Ammon's horn (tissue), 1 donor: ENCODE data around the gene ADGRD1.

Experiments used
- DNase-seq: peaks from one replicate; pipeline ENCODE4 v3.0.0-alpha.2; 2016; ENCODE audit warnings: low spot score

The ADGRD1 gene

DNA sequence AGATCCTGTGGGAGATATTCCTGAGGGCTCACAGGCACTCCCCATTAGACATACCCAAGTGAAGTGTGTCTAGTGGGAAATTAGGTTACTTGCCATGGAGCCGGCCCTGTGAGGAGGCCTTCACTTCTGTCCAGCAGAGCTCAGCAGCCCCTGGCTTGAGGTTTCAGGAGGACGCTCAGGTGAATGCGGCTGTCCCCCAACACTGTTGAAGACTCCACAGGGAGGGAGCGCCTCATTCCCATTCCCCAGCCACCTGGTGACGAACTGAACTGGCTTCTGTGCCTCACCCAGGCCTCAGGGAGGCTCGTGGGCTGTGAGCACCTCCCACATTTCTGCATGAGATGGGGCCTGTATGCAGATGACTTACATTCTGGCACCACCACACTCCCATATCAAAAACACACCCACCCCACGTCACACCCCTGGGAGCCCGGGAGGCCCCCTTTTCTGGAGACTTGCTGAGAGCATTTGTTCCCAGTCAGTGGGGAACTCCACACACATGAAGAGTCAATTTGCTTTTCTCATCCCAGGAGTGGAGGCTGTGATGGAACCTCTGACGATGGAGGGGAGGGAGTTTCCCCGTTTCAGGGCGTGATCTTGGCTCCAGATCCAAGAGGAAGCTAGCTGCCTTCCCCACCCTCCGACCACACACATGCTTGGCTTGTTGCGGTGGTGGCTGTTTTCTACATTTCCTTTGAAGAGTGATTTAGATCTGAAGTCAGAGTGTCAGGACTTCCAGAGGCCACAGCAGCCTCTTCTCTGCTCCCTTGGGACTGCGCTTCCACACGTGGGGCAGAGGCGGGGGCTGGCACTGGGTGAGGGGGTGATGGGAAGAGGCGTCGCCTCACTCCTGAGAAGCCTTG lies 120.7 kb downstream of the ADGRD1 start:
- no peak for DNase-seq

- DNase-seq = no peak
Measured at GRCh38 chr12:131075194-131075593, 121.5 kb downstream of the ADGRD1 start.

GRCh38 chr12:131075611-131076010 lies 121.9 kb downstream of the ADGRD1 start:
- no peak for DNase-seq

- DNase-seq = no peak
Measured at GRCh38 chr12:131076296-131076695, 122.6 kb downstream of the ADGRD1 start.

DNA sequence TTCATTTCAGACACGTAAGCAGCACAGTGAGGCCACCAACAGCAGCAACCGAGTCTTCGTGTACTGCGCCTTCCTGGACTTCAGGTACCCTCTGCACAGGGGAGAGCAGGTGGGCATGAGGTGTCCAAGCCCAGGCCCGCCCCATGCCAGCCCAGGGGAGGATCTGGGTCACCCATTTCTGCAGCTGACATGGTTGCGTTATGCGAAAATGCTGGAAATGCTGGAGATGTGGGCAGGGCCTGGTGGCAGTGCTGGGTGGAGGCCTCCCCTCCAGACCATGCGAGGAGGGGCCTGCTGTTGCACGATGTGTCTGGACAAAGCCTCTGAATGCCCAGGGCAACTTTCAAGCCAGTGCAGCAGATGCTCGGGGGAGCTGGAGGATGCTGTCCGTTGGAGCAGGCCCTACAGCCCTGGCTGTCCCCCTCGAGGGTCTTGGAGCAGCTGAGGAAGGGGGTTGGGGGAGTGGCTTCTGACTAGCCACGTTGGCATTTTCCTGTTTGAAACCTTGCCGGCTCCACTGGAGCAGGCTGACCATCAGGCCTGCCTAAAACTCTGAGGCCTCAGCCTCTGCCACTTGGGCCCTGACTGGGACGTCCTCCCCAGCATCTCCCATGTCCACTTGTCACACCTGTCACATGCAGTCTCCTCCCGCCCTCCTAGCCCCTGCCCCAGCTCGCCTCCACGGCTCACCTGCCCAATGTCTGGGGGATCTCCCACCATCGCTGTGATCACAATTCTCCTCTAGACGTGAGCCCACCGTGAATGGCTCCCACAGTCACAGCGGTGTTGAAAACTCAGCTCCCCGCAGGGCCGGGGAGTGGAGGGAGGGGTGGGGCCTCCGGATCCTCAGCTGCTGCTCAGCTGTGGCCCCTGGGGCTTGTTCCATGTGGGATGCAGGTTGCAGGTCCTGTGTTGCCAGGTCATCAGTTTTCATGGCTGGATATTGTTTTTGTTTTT lies 123.4 kb downstream of the ADGRD1 start:
- no peak for DNase-seq

DNA sequence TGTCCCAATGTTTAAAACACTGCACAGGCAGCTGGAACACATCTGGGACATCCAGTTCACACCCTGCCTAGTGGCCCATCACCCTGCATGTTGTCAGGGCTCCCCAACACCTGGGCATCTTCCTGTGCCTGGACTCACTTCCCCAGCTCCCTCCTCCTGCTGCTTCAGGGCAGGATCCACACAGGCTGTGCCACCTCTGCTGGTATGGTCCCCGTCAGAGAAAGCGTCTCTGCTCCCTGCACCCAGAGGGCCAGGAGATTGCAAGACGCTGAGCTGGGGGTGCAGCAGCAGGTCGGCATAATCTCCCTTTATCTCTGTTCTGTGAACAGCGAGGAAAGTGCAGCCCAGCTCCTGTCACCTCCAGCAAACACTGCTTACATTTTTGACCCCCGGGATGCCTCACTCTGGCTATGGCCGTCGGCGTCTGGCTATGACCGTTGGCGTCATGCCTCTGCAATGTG lies 124.3 kb downstream of the ADGRD1 start:
- DNase-seq = no peak

- DNase-seq = no peak
Measured at GRCh38 chr12:131082290-131083194, 128.8 kb downstream of the ADGRD1 start.

GRCh38 chr12:131084341-131085011 lies 130.8 kb downstream of the ADGRD1 start:
- no peak for DNase-seq

DNA sequence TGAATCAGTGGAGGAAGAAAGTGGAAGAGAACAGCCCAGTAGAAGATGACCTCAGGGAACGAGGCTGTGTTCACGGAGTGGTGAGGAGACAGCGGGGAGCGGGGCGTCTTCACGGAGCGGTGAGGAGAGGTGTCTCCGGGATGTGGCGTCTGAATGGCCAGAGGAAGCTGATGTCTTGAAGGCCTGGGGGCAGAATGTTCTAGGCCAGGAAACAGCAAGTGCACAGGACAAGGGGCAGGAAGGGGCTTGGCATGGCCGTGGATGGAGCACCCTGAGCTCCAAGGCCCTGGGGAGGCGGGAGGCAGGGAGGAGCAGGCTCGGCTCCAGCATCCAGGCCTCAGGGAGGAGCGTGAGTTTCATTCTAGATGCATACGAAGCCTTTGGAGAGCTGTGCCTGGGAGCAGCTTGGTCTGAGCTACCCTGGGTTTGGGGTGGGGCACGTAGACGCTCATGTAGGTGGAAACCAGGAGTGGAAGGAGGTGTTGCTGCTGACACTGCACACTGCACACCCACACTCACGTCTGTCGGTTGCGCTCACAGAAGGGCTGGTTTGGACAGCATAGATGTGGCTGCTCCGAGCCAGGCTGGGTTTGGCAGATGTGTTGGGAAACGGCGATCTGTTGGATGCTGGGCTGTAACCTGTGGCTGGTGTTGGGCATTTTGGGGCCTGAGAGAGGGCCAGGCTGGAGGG lies 131.6 kb downstream of the ADGRD1 start:
- no peak for DNase-seq

- DNase-seq = no peak
Measured at GRCh38 chr12:131085816-131086591, 132.3 kb downstream of the ADGRD1 start.

DNA sequence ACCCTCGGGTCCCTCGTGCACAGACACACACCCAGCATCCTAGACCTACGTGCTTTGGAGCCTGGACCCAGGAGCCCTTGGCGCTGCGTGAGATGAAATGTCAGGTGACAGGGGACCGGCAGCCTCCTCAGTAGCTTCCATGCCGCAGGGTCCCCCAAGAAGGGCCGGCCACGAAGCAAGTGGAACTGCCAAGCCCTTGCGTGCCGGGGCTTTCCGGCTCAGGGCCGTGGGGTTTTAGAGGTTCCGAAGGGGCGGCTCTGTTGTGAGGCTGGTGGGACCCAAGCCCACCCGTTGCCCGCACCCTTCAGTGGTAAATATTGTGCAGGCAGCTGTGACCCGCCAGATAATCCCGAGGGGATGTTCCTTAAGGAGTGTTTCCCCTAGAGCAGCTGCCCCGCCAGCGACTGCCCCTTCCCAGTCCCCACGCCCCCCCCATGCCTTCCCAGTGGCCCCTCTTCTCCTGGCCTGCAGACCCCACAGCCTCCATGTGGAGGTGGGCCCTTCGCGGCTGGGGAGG lies 133.7 kb downstream of the ADGRD1 start:
- DNase-seq = no peak

- DNase-seq = no peak
Measured at GRCh38 chr12:131087991-131088700, 134.4 kb downstream of the ADGRD1 start.

DNA sequence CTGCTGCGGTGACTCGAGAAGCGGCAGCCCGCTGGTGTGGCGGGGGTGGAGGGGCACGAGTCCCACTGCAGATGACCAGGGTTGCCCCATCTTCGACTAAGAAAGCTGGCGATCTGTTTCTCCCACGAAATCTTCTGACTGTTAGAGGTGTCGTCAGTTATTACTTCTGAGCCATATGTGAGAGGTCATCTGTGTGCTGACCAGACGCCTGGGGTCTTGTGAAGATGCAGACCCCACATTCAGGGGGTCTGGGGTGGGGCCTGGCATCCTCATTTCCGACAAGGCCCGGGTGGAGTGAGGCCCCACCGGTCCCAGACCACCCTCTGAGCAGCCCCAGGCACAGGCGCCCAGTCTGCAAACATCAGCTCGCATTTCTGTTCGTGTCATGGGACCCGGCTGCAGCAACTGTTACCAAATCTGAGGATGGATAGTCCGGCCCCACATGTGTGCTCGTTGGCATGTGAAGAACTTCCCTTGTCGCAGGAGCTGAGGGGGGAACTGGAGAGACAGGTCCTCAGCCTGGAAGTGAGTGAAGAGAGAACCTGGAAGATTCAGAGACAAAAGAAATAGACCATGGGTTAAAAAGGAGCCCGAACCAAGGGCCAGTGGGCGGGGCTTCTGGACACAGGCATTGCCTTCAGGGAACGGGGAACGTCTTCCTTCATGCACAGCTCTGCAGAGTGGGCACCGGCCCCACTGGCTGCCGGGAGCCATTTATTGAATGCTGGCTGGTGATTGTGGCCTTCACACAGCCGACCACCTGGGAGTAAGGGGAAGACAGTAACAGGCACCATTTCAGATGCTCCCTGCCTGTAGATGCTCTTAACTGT lies 135.2 kb downstream of the ADGRD1 start:
- no peak for DNase-seq

GRCh38 chr12:131089531-131090273 lies 136.0 kb downstream of the ADGRD1 start:
- DNase-seq = no peak

DNA sequence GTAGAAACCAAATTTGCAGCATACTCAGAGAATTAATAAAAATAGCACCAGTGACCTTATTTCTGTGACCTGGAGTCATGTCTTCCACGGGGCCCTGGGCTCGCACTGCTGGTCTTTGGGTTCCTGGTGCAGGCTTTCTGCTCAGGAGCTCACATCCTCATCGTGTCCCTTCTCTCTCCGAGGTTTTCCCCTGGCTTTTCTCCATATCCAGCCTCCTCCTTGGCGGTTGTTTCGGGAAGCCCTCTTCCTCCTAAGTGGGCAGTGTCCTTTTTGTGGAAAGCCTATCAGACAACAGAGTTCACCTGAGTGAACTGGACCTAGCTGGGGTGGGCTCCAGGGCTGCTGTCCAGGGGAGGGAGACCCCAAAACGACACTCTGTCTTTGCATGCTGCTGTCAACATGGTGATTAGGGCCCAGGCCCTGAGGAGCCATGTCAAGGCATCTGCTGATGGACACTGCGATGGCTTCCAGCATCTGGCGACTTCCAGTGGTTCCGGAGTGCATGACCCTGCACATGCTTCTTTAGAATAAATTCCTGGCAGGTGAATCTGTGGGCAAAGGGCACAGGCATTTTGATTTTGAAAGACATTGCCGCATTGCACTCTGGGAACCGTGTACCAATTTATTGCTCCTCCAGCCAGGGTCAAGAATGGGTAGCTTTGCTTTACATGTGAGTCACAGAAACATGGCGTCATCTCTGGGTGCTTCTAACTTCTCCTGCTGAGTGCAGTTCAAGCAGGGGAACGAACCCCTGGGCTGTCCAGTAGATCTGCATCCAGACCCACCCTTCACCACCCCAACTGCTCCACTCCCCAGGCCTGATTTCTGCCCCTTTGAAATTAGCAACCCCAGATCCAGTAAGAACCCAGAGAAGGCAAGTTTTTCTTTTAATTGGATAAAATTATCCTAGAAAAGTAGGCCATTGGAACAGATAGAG lies 136.8 kb downstream of the ADGRD1 start:
- DNase-seq = no peak

DNA sequence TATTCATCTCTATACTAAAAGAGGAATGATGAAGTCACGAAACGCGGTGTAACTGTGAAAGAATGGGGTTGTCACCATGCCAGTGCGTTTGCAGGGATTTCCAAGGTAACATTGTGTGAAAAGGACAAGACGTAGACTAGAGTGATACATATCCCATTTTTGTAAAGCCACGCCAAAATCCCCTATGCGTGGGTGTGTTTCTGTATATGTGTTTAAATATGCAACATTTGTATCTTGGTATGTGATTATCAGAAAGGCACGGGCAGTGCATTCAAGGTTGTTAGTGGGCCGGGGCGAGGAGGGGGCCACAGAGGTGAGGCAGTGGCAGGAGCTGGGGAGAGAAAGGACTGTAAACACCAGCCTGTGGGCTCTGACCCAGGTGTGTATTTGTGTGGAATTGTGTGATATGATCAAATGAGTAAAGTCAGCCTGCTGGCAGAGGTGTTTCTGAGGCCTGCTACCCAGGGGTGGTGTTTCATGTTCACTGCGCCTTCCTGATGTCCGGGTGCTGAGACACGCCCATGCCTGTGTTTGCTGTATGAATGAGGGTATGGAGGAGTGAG lies 137.8 kb downstream of the ADGRD1 start:
- DNase-seq = no peak
